ENCODE results near the gene DLL3.

Gene DLL3

DNA sequence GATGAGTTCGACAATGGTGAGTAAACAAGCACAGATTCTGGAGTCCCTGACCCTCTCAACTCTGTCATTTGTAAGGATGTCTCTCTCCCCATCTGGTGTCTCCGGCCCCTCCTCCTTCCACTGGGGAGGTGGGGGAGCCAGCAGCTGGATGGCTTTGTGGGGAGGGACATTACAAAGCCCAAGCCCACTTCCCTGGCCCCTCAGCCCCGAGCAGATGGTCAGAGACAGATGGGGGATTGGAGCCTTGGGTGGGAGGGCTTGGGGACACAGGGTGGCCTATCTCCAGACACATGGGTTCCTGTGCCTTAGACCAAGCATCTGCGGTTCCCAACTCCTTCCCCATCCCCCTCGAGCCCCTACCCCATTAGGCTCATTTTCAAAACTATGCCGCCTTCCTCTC, 15.6 kb upstream of the DLL3 start:
- DNase-seq = peak; percentile 100

DNA sequence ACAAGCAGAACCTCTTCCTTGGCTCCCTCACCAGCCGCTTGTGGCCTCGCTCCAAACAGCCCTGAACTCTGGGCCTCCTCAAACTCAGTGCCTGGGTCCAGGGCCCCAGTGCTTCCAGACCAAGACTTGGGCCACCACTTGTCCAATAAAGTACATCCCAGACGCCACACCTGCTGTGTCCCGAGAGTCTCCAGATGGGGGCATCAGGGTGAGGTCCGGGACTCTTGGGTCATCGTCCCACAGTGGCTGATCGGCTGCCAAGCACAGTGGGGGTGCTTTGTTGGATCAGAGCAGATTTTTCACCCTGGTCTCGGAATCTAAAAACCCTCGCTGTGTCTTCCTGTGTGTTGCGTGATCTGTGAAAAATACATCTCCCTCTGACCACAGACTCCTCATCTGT, 9.0 kb upstream of the DLL3 start:
- no peak for DNase-seq

- DNase-seq = no peak
Observed at GRCh38 chr19:39492225-39492624, 6.5 kb upstream of the DLL3 start.

- DNase-seq = no peak
Observed at GRCh38 chr19:39492788-39493187, 6.0 kb upstream of the DLL3 start.

- peak; percentile 44 for DNase-seq
Observed at GRCh38 chr19:39494661-39495060, 4.1 kb upstream of the DLL3 start.

- no peak for DNase-seq
Observed at GRCh38 chr19:39496063-39496462, 2.7 kb upstream of the DLL3 start.

DNA sequence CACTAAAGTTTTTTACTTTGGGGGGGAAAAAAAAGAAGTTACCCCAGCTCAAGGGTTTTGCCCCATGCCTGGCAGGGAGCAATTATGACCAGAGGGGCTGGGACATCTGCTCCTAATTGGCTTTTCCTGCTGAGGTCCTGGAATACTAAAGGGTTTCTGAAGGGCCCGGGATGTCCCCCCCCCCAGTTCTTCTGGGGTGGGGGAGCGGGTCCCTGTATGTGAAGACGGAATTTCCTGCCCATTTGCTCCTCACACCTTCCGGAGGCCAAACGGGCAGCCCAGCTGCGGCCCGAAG, 1.1 kb upstream of the DLL3 start:
- DNase-seq = peak; percentile 95

DNA sequence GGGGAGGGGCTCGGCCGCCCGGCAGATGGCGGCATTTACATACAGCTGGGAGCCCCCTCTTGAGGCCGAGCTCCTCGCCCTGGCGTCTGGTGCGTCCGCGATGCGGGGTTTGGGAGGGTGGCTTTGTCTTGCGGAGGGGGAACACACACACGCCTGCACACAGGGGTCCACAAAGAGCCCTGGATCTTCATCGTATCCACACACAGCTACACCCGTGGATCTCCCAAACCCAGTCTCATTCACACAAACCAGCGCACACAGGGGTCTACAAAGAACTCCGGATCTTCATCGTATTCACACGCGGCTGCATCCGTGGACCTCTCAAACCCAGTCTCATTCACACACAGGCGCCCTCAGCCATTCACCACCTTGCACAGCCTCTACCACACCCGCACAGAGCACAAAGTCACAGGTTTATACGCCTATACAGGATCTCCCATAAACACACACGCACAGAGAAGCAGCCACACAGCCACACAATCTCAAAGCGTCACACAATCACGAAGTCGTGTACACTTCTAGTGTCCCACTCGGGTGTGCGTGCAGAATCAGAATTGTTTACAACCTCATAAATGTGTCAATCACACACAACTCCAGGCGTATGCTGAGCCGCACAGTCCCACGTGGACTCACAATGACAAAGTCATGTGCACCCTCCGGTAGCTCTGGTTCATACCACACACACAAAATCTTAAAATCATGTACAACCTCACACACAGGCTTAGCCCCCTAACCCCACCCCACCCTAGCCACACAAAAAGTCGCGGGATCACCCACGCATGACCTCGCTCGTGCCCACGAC, 550 bp upstream of the DLL3 start:
- DNase-seq = peak; percentile 88

DNA sequence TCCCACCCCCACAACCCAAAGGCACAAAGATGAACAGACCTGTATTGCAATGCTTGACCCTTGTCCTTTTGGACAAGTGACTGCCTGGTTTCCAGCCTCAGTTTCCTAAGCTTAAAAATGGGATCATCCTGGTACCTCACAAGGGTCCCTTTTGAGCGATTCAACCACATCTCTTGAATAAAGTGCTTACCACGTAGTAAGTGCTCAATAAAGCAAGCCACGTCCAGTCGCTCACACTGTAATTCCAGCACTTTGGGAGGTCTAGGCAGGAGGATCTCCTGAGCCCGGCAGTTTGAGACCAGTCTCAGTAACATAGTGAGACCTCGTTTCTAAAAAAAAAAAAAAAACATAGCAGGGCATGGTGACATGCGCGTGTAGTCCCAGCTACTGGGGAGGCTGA, 1.2 kb downstream of the DLL3 start:
- DNase-seq = no peak

- no peak for DNase-seq
Observed at GRCh38 chr19:39500543-39500942, 1.8 kb downstream of the DLL3 start.

DNA sequence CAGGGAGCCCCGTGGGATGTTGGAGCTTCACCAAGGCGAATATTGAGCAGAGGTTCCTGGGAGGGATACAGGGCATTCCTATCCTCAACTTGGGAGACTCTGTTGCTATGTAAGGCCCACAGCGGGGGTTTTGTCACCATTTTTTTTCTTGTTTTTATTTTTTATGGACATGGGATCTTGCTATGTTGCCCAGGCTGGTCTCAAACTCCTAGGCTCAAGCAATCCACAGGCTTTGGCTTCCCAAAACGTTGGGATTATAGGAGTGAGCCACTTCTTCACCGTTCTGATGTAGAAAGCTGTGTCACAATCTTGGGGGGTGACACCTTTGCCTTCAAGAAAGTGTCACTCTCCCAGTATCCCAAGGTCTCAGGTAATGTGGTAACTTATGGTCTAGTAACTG, 2.6 kb downstream of the DLL3 start:
- DNase-seq = no peak

- peak; percentile 69 for DNase-seq
Observed at GRCh38 chr19:39502640-39503417, 4.1 kb downstream of the DLL3 start.

DNA sequence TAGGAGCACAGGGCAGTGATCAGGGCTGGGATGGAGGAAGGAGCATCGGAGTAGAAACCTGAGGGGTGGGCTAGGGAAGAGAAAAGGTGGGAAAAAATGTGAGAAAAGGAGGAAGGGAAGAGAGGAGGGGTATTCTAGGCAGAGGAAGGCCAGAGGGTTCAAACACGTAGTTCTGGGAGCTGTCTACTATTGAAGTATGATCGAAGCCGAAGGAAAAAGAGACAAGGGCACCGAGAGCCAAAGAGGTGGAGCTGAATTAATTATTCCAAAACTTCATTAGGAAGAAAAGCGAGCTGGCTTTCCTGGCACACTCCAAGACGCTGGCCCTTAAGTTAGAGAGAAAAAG, 7.8 kb downstream of the DLL3 start:
- DNase-seq = no peak

DNA sequence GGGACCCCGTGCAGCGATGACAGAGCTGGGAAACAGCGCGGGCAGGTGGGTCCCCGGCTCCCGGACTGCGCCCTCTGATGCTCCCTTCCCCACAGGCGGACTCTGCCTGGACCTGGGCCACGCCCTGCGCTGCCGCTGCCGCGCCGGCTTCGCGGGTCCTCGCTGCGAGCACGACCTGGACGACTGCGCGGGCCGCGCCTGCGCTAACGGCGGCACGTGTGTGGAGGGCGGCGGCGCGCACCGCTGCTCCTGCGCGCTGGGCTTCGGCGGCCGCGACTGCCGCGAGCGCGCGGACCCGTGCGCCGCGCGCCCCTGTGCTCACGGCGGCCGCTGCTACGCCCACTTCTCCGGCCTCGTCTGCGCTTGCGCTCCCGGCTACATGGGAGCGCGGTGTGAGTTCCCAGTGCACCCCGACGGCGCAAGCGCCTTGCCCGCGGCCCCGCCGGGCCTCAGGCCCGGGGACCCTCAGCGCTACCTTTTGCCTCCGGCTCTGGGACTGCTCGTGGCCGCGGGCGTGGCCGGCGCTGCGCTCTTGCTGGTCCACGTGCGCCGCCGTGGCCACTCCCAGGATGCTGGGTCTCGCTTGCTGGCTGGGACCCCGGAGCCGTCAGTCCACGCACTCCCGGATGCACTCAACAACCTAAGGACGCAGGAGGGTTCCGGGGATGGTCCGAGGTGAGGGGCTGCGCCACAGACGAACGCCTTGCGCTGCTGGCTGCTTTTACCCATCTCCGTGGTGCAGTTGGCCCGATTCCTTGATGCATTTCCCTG, 8.4 kb downstream of the DLL3 start:
- DNase-seq = peak; percentile 95

DNA sequence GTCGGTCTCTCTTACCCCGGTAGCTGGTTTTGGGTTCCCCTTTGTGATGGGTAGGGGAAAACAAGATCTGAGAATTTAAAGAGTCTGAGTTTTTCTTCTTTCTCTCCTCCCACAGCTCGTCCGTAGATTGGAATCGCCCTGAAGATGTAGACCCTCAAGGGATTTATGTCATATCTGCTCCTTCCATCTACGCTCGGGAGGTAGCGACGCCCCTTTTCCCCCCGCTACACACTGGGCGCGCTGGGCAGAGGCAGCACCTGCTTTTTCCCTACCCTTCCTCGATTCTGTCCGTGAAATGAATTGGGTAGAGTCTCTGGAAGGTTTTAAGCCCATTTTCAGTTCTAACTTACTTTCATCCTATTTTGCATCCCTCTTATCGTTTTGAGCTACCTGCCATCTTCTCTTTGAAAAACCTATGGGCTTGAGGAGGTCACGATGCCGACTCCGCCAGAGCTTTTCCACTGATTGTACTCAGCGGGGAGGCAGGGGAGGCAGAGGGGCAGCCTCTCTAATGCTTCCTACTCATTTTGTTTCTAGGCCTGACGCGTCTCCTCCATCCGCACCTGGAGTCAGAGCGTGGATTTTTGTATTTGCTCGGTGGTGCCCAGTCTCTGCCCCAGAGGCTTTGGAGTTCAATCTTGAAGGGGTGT, 9.1 kb downstream of the DLL3 start:
- no peak for DNase-seq

DNA sequence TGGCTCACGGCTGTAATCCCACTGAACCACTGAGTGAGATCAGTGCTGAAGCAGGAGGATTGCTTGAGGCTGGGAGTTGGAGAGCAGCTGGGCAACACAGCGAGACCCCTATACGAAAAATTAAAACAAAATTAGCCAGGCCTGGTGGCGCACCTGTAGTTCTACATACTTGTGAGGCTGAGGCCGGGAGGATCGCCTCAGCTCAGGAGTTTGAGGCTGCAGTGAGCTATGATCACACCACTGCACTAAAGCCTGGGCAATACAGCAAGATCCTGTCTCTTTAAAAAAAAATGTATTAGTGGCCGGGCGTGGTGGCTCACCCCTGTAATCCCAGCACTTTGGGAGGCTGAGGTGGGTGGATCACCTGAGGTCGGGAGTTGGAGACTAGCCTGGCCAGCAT, 9.9 kb downstream of the DLL3 start:
- DNase-seq = no peak

GRCh38 chr19:39509233-39509632, 10.5 kb downstream of the DLL3 start:
- no peak for DNase-seq

- DNase-seq = no peak
Observed at GRCh38 chr19:39512988-39513387, 14.2 kb downstream of the DLL3 start.

DNA sequence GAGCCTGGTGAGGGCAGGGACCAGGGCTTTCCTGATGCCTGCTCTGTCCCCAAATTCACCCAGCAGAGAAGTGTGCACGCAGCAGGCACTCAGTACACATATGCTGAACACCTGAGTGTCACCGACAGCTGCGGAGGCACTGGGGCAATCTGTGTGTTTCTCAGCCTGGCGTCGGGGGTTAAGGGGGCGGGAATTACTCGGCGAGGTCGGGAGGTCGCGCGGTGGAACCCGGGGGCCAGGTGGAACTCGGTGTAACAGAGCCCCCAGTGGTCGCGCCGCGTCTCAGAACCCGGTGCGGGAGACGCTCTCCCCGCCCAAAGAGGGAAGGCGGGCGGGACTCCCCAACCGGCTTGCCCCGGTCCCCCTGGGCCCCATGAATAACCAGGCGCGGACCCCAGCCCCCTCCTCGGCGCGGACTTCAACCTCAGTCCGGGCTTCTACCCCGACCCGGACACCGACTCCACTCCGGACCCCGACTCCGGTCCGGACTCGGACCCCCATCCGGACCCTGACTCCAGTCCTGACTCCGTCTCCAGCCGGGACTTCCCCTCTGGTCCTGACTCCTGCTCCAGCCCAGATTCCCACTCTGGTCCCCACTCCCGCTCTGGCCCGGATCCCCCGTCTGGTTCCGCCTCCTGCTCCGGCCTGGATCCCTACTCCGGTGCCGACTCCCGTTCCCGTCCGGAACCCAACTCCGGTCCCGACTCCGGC, 16.2 kb downstream of the DLL3 start, which contains the start of gene SELENOV:
SELENOV (plus strand) TSS at position 300 of the 711 bp plus-strand sequence; CDS start at position 374, 74 bp downstream.
- DNase-seq = peak; percentile 62

DNA sequence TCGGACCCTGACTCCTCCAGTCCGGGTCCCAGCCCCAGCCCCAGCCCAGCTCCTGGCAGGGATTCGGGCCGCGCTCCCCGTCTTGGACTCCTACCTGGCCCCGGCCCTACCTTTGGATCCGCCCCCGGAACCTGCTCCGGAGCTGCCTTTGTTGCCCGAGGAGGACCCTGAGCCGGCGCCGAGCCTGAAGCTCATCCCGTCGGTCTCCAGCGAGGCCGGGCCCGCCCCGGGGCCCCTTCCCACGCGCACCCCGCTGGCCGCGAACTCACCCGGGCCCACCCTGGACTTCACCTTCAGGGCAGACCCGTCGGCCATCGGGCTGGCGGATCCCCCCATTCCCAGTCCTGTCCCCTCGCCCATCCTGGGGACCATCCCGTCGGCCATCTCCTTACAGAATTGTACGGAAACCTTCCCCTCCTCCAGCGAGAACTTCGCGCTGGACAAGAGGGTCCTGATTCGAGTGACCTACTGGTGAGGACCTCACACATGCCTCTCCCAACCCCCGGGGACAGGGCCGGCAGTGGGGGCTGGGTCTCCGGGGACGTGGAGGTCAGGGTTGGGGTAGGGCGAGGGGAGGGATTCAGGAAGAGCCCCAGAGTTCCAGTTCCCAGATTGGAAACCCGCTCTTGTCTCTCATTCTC, 16.9 kb downstream of the DLL3 start:
- DNase-seq = no peak

DNA sequence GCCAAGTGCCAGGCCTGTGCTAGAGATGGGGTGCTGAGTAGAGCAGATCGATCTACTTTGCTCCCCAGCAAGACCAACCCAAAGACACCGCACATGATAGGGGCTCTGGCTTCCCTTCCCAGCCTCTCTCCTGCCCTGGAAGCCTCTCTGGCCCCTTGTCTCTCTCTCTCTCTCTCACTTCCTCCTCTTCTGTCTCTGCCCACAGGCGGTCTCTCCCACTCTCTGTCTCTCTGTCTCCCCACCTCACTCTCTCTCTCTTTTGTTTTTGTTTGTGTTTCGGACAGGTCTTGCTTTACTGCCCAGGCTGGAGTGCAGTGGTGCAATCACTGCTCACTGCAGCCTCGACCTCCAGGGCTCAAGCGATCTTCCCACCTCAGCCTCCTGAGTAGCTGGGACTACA, 17.5 kb downstream of the DLL3 start:
- no peak for DNase-seq

GRCh38 chr19:39517432-39517831, 18.7 kb downstream of the DLL3 start:
- DNase-seq = no peak
